Hepatocyte (in vitro differentiated cells): ENCODE data around the gene AIRE.

Source experiments
- CTCF ChIP-seq: fragments of 200-600 bp; sonication (generic); IDR thresholded peaks from 2 replicates; pipeline ENCODE4 v1.5.1; 2016; ENCODE audit warnings: antibody characterized with exemption, mild to moderate bottlenecking; ENCODE audit not compliant: poor library complexity
- EZH2phosphoT487 ChIP-seq: fragments of 200-600 bp; sonication (generic); IDR thresholded peaks from one replicate; pipeline ENCODE4 v1.6.1; 2018; ENCODE audit warnings: antibody characterized with exemption, mild to moderate bottlenecking, low read depth, moderate library complexity; ENCODE audit not compliant: unreplicated experiment, severe bottlenecking

- no peak for TF ChIP-seq CTCF
- no peak for TF ChIP-seq EZH2phosphoT487
These were observed 11.2 kb downstream of the AIRE start for GRCh38 chr21:44296916-44297315.
